Colon (tissue), 2 donors: ENCODE measurements around the gene POLE.

Experiments used
- FAIRE-seq: peaks from 2 replicates; lab custom pipeline; 2012; peaks lifted over from hg19 to GRCh38; lab: Jason Lieb, UNC
- donor health status: control.
- donor health status: control.

The POLE gene

GRCh38 chr12:132651444-132652100, 35.6 kb downstream of the POLE start:
- no peak for FAIRE-seq

GRCh38 chr12:132649226-132649945, 37.8 kb downstream of the POLE start:
- no peak for FAIRE-seq

DNA sequence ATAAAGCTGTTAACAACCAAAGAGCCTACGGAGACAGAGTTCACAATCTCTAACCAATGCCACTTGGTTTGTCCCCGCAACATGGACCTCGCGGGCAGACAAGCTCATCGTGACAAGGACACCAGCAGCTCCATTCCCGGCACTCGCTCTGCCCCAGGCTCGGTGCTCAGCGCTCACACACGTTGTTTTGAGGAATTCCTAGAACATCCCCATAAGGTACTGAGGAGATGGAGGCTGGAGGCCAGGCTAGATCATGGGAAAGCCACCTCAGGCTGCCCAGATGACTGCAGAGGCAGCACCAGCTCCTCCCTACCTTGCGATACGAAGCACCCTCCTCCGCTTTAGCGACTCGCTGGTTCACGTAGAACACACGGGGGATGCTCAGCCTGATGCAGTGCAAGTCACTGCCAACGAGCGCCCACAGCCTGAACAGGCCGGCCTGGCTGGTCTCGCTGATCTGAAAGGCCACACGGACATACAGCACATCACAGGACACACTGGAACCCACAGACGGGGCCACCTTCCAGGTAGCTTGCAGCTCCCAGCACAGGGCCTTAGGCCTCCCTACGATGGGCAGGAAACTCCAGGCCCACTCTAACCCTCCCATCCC, 38.4 kb downstream of the POLE start:
- no peak for FAIRE-seq

GRCh38 chr12:132647858-132648257, 39.3 kb downstream of the POLE start:
- no peak for FAIRE-seq

- FAIRE-seq: no peak
Observed at GRCh38 chr12:132646850-132647249, 40.3 kb downstream of the POLE start.

- FAIRE-seq: no peak
Observed at GRCh38 chr12:132642846-132643835, 44.0 kb downstream of the POLE start.

DNA sequence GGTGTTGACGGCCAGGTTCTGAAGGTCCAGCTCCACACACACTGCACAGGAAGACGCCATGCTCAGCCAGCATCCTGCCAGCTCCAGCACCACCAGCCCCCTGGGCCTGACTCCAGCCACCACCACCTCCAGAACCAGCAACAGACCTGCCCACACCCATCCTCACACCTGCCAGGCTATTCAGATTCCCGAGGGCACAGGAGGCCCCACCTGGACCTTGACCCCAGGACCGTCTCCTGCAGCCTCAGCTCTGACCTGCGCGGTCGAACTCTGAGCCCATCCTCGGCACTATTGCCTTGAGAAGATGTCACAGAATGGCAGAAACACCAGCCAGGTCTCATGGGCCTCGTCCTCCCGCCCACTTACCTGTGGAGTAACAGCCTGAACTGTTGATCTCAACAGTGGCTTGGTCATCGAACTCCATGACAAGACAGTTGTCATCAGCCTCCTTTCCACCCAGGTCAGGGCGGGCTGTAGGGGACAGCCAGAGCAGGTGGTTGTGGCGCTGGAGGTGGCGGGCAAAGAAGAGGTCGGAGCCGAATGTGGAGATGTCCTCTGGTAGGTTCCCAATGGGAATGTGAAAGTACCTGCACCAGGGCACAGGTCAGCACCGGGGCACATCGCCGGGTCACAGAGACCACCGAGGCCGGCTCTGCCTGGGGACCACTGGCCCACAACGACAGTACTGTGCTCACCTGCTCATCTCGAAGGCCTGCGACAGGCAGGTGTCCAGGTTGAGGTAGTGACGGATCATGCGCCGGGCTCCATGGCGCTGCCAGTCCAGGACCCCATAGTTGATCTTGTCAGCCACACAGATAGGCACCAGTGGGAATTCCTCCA, 45.1 kb downstream of the POLE start:
- FAIRE-seq: no peak

- no peak for FAIRE-seq
Observed at GRCh38 chr12:132640936-132641335, 46.2 kb downstream of the POLE start.

- no peak for FAIRE-seq
Observed at GRCh38 chr12:132639956-132640520, 47.1 kb downstream of the POLE start.

- no peak for FAIRE-seq
Observed at GRCh38 chr12:132638541-132639408, 48.4 kb downstream of the POLE start.

DNA sequence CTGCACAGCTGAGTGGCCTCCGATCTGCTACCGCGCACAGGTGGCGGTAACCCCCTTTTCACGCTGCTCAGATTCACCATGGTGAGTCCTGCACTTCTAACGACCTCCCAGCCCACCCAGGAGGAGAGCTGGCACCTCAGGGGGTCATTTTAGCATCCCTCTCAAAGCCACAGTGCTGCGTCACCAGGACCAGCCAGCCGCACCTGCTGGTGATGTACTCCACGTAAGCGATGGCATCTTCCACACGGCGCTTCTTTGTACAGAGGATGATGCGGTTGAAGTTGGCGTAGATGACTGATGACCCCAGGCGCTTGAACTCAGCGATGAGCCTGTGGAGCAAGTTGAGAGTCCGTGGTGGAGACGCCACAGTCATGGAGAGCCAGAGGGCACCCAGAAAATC, 49.3 kb downstream of the POLE start:
- no peak for FAIRE-seq

DNA sequence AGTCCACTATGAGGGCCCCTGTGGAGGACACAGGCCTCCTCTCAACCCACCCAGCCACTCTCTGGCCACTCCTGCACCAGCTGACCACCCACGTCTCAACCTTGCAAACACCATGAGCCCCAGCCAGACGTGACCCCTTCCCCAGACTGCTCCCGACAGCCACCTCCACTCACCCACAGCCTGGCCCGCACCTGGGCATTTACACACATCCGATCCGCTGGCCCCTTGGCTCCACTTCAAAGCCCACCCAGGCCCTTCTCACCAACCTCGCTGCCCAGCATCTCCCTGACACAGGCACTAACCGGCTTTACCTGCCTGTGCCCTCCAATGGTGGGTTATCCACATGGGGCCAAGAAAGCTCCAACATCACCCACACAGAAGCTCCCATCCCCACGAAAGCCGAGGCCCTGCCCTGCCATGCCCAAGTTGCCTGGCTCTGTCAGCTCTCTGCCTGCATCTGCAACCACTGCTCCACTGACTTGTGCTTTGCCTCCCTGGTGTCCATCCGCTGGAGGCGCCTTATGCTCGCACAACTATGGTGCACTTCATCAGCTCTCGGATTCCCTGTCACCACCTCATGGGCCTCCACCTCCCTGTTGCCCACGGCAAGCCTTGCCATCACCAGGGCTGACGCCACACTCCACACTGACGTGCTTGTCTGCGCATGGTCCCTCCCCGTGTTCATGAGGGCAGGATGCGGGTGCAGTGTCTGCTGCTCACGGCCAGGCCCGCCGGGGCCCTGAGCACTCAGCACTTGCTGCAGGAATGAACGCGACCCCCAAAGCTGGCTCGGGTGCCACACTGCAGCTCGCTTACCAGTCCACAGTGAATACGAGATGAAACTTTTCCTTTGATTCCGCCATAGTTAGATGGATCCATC, 51.8 kb downstream of the POLE start:
- no peak for FAIRE-seq

- no peak for FAIRE-seq
Observed at GRCh38 chr12:132634411-132634990, 52.6 kb downstream of the POLE start.

DNA sequence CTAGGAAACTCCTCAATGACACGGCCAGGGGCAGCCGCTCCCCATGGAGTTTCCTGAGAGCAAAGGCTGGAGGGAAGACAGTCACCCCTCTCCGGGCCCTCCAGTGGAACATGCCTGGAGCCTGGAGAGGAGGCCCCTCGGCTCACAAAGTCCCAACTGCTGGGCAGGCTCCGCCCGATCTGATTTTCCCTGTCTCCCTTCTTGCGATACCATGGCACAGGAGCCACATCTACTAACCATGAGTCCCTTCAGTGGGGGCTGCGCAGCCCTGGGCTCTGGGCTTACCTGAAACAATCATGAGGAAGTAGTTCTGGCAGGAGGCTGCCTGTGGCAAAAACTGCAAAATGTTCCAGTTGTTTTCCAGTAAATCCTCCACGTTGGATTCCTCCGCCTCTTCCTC, 53.2 kb downstream of the POLE start:
- FAIRE-seq: no peak

- no peak for FAIRE-seq
Observed at GRCh38 chr12:132633398-132633797, 53.7 kb downstream of the POLE start.

GRCh38 chr12:132632521-132633228, 54.5 kb downstream of the POLE start:
- FAIRE-seq: no peak

DNA sequence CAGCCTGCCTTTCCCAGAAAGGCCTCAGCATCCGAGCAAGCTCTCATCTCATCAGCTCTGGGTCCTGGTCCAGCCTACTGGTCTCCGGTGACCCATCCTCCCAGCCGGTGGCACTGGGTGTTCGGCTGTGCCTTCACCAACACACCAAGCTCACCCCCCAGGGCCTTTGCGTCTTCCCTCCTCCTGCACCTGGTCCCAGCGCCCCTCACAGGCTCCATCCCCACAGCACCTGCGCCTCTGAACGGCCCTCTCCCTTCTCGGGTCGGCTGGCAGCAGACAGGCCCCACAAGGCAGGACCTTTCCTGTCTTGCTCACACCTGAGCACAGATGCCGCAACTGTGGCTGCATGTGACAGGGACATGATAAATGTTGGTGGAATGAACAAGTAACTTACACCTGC, 55.5 kb downstream of the POLE start:
- no peak for FAIRE-seq

DNA sequence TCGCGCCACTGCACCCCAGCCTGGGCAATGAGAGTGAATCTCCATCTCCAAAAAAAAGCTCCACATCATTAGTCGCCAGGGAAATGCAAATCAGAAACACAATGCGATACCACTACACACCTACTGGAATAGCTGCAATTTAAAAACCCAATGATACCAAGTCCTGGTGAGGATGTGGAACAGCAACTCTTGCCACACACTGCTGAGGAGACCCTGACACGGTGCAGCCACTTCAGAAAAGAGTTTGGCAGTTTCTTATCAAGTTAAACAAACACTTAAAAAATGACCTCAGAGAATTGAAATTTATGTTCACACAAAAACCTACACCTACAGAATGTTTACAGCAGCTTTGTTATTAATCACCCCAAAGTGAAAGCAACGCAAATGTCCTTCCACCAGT, 56.5 kb downstream of the POLE start:
- FAIRE-seq: no peak
